SIG-M5 treated with dmso at 0.1 percent for 504 hours (cell line): Measurements from ENCODE around the gene RXFP2.
A peak's percentile ranks its signal among the peaks of the same experiment; 100 is the strongest.

Experiments
- DNase-seq: peaks from one replicate; lab custom pipeline; 2025; ENCODE audit not compliant: unreplicated experiment; lab: John Stamatoyannopoulos, UW

Gene RXFP2

DNA sequence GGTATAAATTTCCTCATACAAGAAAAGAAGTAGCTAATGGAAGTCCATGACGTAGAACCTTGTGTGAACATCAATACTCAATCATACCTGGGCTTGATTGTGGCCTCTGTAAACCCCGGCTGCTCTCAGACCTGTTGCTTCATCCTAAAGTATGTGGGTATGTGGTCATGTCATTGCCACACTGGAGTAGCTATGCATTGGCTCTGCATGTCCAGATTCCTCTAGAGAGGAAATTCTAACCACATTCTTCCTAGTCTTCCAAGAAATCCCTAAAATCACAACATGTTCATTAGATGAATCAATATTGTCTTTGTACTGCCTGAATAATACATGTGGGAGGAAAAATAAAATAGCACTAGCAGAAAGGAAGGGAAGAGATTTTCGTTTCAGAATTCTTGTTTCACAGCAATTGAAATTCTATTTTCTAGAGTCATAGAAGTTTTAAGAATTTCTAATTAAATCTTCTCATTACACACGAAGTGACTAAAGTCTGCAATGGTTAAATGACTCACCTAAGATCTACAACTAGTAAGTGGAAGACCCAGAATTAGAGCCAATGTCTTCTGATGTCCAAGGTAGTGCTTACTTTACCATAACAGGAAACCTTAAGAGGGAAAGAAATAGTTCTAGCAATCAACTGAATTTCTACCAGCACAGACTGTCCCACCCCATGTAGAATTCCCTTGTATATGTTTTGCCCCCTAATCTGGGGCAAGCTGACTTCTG, 28.0 kb downstream of the RXFP2 start:
- DNase-seq = no peak

DNA sequence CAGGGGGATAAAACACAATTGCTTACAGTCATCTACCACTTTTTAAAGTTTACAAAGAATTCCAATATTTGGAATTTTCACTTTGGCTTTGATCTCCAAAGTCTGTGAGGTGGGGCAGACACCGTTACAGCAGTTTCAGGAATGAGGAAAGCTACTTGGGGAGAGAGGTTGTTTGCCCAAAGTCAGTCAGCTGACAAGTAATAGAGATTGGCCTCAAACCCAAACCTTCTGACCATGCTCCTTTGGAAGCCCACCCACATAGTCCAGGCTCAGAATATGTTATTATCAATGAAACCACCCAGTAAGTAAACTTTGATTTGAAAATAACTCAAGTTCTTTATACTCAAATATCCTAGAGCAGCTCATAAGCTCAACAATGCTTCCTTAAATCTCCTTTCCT, 29.0 kb downstream of the RXFP2 start:
- no peak for DNase-seq

DNA sequence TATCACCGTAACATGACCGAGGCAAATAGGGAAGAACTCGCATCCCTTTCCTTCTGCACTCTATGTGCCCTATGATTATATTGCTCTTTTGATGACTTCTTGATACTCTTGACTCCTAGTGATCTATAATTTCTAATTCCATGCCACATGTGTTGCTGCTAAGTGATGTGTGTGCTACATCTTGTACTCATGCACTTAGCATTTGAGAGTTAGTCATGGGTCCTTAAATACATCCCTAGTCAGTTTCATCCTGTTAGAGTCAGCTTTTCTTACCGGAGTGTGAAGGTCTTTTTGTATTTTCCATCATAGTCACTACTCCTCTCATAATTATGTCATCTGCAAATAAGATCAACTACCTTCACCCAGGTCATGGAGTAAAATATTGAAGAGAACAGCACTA, 30.2 kb downstream of the RXFP2 start:
- no peak for DNase-seq

DNA sequence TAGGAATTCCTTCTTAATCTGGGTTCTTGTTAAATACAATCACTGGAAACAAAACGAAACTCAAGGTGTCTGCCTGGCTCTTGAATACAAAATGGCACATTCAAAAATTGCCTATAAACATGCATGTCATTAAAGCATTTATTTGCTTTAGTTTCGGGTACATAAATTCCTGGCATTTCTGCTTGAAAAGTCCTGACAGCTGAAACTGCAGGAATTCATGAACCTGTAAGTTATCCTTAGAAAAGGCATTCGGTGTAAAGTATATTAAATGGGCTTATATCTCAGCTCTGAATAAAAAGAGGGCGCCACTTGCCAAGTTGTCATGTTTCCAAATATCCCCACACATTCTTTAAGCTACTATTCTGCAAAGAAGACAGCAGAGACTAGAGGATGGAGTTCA, 32.9 kb downstream of the RXFP2 start:
- no peak for DNase-seq

DNA sequence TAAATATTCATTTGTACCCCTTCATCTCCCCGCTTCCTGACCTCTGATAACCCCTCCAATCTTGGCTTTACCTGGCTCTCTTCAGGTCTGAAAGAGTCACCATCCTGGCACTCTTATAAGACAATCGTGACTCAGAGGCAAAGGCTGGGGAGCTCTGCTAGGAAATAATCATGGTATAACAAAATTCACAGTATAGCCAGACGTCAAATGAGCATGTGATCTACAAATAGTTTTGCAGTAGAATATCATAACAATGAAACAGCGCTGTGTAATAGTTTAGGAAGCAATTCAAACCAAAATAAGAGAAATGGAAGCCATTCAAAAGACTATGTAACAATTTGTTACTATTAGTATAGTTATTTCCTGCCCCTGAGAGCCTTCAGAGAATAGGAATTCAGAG, 34.2 kb downstream of the RXFP2 start:
- no peak for DNase-seq

DNA sequence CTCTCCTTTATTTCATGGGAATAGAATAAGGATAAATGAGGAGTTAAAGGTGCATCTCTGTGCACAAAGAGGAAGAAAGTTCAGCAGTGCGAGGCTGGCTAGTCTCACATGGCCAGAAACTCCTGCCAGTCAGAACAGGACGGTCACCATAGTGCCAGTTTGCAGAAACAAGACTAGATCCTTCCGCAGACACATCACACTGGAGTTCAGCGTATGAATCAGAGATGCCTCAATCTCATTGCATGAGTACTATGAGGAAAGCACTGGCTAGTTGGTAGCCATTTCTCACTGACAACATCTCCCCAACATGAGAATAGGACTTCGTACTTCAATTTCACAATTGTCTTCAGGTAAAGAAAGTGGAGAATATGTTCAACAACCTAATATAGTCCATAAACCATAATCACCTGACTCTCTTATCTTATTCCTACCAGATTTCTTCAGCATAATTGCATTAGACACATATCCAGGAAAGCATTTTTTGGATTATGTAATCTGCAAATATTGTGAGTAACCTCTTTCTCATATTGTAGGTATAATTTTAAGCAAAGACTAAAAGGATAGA, 34.9 kb downstream of the RXFP2 start:
- no peak for DNase-seq

DNA sequence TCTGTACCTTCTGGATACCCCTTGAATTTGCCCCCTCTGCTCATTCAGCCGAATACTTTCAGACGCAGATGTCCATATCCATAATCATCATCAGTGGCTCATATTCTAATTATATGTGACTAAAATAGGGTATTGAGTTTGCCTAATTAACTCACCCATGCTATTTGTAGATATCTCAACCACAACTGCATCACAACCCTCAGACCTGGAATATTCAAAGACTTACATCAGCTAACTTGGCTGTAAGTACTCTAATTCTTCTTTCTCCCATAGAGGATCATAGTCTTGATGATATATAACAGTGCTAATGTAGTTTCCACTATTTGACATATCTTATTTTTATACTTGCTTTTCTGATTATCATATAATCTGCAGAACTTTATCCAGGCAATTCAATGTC, 35.8 kb downstream of the RXFP2 start:
- DNase-seq = no peak

DNA sequence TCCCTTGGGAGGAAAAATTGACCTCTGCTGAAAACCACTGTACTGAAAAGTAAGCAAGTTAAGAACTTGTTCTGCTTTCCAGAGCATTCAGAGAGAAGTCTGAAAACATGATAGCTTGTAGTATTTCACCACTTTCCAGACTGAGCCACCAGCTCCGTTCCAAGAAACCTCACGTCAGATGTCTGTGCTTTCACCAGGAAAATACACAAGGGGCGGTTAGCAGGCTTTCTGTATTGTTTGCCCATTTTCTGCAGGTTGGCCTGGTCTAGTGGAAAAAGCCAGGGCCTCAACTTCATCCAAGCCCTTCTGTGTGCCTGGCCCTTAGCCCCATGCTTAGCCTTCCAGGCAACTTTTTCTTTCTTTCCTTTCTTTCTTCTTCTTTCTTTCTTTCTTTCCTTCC, 36.4 kb downstream of the RXFP2 start:
- no peak for DNase-seq

DNA sequence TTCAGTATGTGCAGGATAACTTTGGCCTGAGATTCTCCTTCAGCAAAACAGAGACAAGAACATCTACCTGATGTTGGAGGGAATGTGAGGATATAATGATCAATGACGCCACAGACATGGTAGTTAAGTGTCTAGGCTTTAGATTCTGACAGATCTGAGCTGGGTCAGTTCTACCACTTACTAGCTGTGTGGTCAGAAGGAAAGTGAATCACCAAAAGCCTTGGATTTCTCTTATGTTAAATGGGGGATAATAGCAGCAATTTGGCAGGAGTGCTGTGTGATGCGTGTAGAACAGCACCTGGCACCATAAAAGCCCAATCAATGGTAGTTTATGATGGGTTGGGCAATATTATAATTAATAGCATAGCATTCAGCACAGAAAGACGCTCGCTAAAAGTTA, 41.7 kb downstream of the RXFP2 start:
- no peak for DNase-seq

DNA sequence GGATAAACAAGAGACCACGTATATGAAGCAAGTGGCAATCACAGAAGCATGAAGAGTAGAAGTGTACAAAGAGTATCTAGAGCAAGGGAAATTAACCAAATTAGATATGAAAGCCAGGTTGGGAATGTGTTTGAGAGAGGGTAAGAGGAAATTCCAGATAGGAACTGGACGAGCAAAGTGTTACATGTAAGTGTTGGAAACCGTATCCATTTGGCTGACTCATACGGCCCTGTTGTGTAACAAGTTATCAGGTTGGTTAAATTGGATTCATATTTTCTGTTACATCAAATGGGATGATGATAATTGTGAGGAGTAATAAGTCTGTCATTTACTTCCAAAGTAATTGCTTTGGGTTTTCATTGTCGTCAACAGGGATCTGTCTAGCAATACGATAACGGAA, 46.7 kb downstream of the RXFP2 start:
- no peak for DNase-seq

DNA sequence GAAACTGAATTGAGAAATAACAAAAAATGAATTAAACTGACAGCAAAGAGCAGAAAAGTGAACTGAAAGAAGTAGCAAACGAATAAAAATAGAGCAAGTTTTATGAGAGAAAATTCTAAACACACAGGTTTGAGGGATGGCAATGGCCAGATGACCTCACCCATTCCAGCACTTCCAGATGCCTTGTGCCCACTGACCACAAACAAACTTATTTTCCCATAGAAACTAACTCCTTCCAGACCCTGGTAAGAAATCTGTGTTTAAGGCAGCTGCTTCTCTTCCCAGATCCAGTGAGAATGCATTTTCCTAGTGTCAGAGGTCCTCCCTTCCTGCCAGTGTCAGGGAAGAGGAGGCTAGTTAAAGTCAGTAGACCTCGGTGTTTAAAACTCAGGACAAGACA, 51.7 kb downstream of the RXFP2 start:
- no peak for DNase-seq

DNA sequence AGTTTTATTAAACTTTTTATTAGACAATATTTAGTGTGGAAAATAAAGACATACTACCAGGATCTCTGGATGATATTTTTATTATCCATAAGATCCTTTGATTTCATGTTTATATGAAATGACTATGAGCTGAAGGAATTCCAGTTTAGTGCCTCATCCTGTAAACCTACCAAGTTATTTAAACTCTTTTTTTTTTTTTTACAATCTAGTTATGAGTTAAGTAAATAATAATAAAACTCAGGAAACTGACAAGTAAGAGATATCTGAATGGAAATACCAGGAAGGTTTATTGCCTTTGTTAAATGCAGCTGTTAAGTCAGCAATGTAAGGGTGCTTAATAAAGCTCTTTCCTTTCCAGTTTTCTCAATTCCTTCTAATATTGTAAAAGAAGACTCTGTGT, 53.9 kb downstream of the RXFP2 start:
- DNase-seq = no peak

DNA sequence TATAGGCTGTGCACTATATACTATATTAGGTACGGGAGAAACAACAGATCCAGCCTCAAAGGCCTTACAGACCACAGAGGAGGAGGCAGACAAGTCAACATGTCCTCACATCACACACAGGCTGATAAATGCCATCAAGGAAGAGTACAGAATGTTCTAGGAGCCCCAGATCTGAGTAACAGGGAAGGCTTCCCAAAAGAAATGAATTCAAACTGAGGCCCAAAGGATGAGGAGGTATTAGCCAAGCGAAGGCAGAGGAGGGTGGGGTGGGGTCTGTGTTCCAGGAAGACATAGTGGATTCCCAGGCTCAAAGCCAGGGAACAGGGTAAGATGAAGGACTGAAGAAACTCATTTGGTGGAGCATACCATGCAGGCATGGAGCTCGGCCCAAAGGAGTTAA, 55.1 kb downstream of the RXFP2 start:
- no peak for DNase-seq

DNA sequence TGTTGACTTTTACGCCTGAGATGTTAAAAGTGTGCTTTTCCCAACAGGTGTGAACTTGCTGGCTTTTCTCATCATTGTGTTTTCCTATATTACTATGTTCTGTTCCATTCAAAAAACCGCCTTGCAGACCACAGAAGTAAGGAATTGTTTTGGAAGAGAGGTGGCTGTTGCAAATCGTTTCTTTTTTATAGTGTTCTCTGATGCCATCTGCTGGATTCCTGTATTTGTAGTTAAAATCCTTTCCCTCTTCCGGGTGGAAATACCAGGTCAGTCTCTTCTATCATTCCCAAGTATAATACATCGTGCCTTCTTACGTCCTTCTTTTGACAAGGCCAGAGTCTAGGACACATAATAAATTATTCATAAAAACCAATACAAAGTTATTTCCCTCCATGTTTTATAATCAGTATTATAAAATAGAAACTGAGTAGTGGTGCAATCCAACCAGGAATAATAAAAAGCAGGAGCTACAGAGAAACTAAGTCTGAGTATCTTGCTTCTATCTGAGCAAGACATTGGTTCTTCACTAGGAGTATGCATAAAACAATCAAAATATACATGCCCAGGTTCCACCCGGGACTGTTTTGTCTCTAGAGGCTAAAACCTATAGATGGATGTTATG, 57.9 kb downstream of the RXFP2 start:
- DNase-seq = peak; percentile 30

DNA sequence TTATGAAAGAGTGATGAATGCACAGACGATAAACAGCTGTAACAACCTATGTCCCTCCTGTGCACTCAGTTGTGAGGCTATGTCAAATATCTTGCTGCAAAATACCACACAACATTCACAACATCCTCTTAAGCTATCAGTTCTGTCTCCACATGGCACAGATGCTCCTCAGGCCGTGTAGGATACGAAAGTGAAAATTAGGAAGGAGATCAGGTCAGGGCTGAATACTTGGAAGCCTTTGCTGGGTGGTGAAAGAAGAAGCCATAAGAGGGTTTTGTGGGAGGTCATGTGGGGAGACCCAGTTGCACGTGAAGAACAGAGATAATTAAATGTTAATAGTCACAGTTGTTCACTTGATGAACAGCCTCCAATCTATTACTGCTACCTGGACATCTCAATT, 58.9 kb downstream of the RXFP2 start:
- peak; percentile 75 for DNase-seq

DNA sequence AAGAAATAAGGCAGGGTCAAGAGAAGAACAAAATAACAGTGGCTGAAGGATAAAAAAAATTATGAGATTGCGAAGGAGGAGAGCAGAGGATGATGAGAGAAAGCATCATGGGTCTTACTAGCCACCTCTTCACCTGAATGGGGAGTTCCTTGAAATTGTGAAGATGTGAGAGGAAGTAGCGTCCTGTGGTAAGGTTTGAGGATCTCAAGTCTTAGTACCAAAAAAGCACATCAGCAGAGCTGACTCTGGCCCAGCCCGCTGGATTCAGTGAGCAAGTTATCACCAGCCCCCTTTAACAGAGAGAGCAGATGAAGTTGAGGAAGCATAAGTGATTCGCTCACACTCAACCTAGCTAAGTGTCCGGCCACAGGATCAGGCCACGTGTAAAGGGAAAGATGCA, 61.8 kb downstream of the RXFP2 start:
- no peak for DNase-seq

DNA sequence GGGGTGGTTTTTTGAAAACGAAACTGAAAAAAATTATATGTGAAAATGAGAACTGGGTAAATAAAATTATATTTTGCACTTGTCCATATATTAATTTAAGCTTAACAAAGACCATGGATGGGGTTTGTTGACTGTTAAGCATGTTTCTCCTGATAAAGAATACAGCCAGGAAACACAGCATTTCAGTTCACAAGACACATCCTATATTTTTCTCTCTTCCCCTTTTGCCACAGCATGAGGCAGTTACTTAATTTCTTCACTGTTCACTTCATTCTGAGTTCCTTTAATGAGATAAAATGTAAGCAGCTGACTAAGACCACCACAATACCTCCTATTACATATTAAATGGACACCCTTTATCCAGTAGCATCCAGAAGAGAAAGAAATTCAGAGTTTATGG, 64.0 kb downstream of the RXFP2 start:
- DNase-seq = peak; percentile 88

DNA sequence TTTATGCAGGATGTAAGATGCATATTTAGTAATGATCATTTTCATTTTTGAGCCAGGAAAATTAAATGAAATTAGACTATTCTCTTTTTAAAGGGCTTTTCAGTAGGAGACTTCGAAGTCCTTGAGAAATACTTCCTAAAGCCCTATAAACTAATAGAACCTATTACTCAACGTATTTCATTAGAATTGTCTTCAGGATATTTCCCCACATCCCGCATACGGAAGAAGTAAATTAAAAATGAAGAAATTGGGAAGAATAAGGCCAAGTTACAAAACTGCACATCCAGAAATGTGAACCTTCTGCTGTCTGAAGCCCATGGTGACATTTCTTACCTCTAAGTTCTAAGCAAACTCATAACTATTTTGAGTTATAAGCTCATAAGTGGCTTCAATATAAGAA, 66.5 kb downstream of the RXFP2 start:
- DNase-seq = peak; percentile 53

DNA sequence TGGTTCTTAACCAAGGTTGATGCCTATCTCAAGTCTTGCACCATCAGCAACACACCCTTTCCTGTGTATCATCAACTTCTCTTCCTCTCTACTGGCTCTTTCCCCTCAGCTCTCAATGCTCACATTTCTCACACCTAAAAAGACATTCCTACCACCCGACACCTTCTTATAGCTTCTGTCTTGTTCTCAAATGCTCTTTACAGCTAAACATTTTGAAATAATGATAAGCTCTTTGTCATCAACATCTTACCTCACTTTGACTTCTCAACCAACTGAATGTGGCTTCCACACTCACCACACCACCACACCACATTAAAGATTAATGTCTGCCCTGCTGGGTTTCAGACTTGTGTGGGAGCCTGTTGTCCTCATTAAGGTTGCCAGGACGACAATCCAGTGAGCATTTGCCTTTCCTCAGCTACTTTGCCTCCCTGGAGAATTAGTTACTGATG, 67.8 kb downstream of the RXFP2 start:
- peak; percentile 84 for DNase-seq

DNA sequence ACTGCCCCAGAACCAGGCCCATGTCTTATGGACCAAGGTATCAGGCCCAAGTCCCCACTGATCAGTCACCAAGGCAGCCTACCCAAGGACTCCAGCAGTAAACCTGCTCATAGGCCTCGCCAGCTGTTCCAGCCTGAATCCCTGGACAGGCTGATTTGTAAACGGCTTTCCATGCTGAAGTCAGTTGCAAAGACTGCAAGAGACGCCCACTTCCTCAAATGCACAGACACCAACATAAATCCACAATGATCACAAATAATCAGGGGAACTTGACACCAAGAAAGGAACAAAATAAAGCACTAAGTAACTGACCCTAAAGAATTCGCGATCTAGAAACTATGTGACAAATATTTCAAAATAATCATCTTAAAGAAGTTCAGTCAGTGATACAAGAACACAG, 75.2 kb downstream of the RXFP2 start:
- DNase-seq = peak; percentile 53

DNA sequence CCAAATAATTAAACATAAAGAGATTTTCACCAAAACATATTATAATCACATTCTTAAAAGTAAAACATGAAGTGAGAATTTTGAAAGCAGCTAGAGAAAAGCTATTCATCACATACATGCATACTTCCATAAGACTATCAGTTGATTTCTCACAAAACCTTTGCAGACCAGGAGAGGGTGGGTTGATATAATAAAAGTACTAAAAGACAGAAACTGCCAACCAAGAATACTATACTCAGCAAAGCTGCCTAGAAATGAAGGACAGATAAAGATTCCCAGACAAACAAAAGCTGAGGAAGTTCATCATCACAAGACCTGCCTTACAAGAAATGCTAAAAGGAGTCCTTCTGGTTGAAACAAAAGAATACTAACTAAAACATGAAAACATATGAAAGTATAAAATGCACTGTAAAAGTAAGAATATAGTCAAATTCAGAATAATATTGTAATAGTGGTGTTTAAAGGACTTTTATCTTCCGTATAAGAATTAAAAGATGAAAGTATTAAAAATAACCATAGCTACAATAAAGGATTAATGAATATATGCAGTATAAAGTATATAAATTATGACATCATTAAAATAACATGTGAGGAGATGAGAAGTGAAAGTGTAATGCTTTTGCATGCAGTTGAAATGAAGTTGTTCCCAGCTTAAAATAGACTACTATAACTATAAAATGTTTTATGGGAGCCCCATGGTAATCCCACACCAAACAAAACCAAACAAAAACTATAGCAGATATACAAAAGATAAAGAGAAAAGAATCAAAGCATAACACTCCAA, 76.2 kb downstream of the RXFP2 start:
- no peak for DNase-seq

DNA sequence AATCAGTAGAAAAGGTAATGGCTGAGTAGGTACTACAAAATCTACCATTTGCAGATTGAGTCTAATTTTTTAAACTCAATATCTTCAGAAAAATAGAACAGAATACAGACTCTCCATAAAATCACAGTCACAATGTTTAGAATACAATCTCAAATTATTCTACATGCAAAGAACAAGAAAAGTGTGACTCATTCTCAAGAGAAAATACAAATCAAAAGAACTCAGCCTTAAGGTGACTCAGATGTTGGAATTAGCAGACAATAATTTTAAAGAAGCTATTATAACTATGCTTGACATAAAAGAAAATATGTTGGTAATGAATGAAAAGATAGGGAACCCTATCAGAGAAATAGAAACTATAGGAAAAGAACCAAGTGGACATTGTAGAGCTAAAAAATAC, 78.9 kb downstream of the RXFP2 start:
- DNase-seq = no peak
